Anterior cingulate cortex (tissue), 58 donors: ENCODE data around the gene NHS.
A peak's percentile ranks its signal among the peaks of the same experiment; 100 is the strongest.

Experiments
- DNase-seq, 58 donors: peaks; one replicate each; lab custom pipeline; 2025; lab: John Stamatoyannopoulos, UW

Gene NHS

GRCh38 chrX:17654116-17654515 lies 279.1 kb downstream of the NHS start:
- no peak for DNase-seq

- peak in 21 of 58 donors; percentile 0 to 50 (median 9) for DNase-seq
Observed at GRCh38 chrX:17655211-17656034, 280.4 kb downstream of the NHS start.

- DNase-seq, result peak in 6 of 58 donors; percentile 2 to 14 (median 3)
Observed at GRCh38 chrX:17656035-17656418, 281.0 kb downstream of the NHS start.

- DNase-seq, result no peak
Observed at GRCh38 chrX:17656556-17656955, 281.6 kb downstream of the NHS start.

- DNase-seq, result no peak
Observed at GRCh38 chrX:17662391-17662790, 287.4 kb downstream of the NHS start.

- DNase-seq, result no peak
Observed at GRCh38 chrX:17668929-17669328, 293.9 kb downstream of the NHS start.

- peak in 2 of 58 donors; percentile 2 to 10 for DNase-seq
Observed at GRCh38 chrX:17669458-17669857, 294.5 kb downstream of the NHS start.

- DNase-seq, result peak in 21 of 58 donors; percentile 1 to 76 (median 9)
Observed at GRCh38 chrX:17669891-17670290, 294.9 kb downstream of the NHS start.

GRCh38 chrX:17670874-17671273 lies 295.9 kb downstream of the NHS start:
- DNase-seq, result no peak

GRCh38 chrX:17674601-17675000 lies 299.6 kb downstream of the NHS start:
- no peak for DNase-seq

- DNase-seq, result no peak
Observed at GRCh38 chrX:17679261-17679660, 304.3 kb downstream of the NHS start.

- no peak for DNase-seq
Observed at GRCh38 chrX:17679820-17680219, 304.8 kb downstream of the NHS start.

- no peak for DNase-seq
Observed at GRCh38 chrX:17680732-17681413, 305.9 kb downstream of the NHS start.

GRCh38 chrX:17682259-17682658 lies 307.3 kb downstream of the NHS start:
- peak in 1 of 58 donors; percentile 0 for DNase-seq

GRCh38 chrX:17685026-17685425 lies 310.0 kb downstream of the NHS start:
- no peak for DNase-seq

- DNase-seq, result no peak
Observed at GRCh38 chrX:17687648-17688047, 312.6 kb downstream of the NHS start.

GRCh38 chrX:17689971-17690409 lies 315.0 kb downstream of the NHS start:
- peak in 42 of 58 donors; percentile 0 to 64 (median 8) for DNase-seq

GRCh38 chrX:17692709-17693346 lies 317.8 kb downstream of the NHS start:
- no peak for DNase-seq

GRCh38 chrX:17697191-17697590 lies 322.2 kb downstream of the NHS start:
- no peak for DNase-seq

- no peak for DNase-seq
Observed at GRCh38 chrX:17700976-17701375, 326.0 kb downstream of the NHS start.

GRCh38 chrX:17703201-17703600 lies 328.2 kb downstream of the NHS start:
- DNase-seq, result no peak
